ENCODE measurements around the gene BMAL1.

BMAL1 gene

DNA sequence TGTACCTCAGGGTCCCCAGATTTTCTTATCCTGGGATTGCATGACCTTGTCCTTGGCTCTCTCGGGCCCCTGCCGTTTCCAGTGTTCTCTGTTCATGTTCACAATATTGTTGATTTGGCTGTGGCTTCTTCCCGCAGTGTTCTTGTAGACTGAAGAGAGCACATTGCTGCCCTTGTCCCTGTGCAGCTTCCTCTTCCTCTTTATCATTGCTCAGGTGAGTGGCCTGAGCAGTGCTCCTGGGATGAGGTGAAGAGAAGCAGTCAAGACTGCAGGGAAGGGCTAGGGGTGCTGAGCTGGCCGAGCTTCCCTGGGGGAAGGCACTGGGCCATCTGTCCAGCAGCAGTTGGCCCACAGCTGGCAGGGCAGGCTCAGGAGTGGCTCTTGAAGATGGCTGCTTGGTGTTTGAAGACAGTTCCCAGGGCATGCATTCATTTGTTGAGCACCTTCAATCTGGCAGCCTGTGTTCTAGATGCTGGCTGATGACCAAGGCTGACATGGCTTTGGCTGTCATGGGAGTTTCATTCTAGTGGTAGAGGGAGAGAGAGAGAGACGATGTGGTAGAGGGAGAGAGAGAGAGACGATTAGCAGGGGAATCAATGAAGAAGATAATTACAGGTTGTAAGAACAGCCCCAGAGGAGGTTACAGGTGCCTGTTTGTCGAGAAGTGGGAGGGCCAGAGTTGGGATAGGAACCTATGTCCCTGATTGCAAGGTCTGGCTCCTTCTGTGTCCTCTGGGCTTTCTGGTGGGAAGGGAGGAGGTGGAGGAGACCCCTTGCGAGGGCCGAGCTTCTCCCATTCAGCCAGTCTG, 17.4 kb downstream of the BMAL1 start:
- FAIRE-seq, result no peak
- TF ChIP-seq SPI1 (IDR thresholded peaks at IDR 0.05; ENCODE audit: low read depth, low read length) (0 out of 2 replicates have a peak, but pooled peaks have one; percentile 10), POLR2AphosphoS5 (IDR thresholded peaks at IDR 0.05; ENCODE audit: low read depth, low read length) (no peak)
- DNase-seq (ENCODE audit: insufficient read length, low spot score), result no peak

- FAIRE-seq (no peak), DNase-seq (ENCODE audit: insufficient read length, low spot score) (no peak)
- TF ChIP-seq POLR2AphosphoS5 (IDR thresholded peaks at IDR 0.05; ENCODE audit: low read depth, low read length) (no peak), POU2F2 (IDR thresholded peaks at IDR 0.05; ENCODE audit: low read depth, low read length) (no peak), PAX5 (IDR thresholded peaks at IDR 0.05; ENCODE audit: insufficient read depth, low read length, severe bottlenecking) (no peak), SPI1 (IDR thresholded peaks at IDR 0.05; ENCODE audit: low read depth, low read length) (no peak), POLR2A (IDR thresholded peaks at IDR 0.05; ENCODE audit: low read depth, low read length) (no peak), TAF1 (IDR thresholded peaks at IDR 0.05; ENCODE audit: low read depth, low read length) (no peak)
Observed at GRCh38 chr11:13297308-13297916, 19.8 kb downstream of the BMAL1 start.

- TF ChIP-seq POU2F2 (IDR thresholded peaks at IDR 0.05; ENCODE audit: low read depth, low read length) (no peak), POLR2AphosphoS5 (IDR thresholded peaks at IDR 0.05; ENCODE audit: low read depth, low read length) (no peak)
- FAIRE-seq (no peak), DNase-seq (ENCODE audit: insufficient read length, low spot score) (no peak)
Observed at GRCh38 chr11:13297917-13298356, 20.3 kb downstream of the BMAL1 start.

- no peak for FAIRE-seq
Observed at GRCh38 chr11:13298765-13299164, 21.2 kb downstream of the BMAL1 start.

GRCh38 chr11:13301522-13301921, 23.9 kb downstream of the BMAL1 start:
- no peak for DNase-seq (ENCODE audit: insufficient read length, low spot score)
- no peak for TF ChIP-seq TAF1 (IDR thresholded peaks at IDR 0.05; ENCODE audit: low read depth, low read length)
- TF ChIP-seq PAX5 (IDR thresholded peaks at IDR 0.05; ENCODE audit: insufficient read depth, low read length, severe bottlenecking), result no peak
- no peak for TF ChIP-seq POLR2A (IDR thresholded peaks at IDR 0.05; ENCODE audit: low read depth, low read length)
- TF ChIP-seq POLR2AphosphoS5 (IDR thresholded peaks at IDR 0.05; ENCODE audit: low read depth, low read length), result no peak
- TF ChIP-seq POU2F2 (IDR thresholded peaks at IDR 0.05; ENCODE audit: low read depth, low read length), result no peak
- no peak for TF ChIP-seq SPI1 (IDR thresholded peaks at IDR 0.05; ENCODE audit: low read depth, low read length)
- no peak for FAIRE-seq

More at GRCh38 chr11:13298765-13299164, 21.2 kb downstream of the BMAL1 start:
- TF ChIP-seq PAX5 (IDR thresholded peaks at IDR 0.05; ENCODE audit: insufficient read depth, low read length, severe bottlenecking), result no peak
- no peak for TF ChIP-seq POLR2AphosphoS5 (IDR thresholded peaks at IDR 0.05; ENCODE audit: low read depth, low read length)
- no peak for TF ChIP-seq TAF1 (IDR thresholded peaks at IDR 0.05; ENCODE audit: low read depth, low read length)
- TF ChIP-seq POLR2A (IDR thresholded peaks at IDR 0.05; ENCODE audit: low read depth, low read length), result no peak
- TF ChIP-seq SPI1 (IDR thresholded peaks at IDR 0.05; ENCODE audit: low read depth, low read length), result no peak
- TF ChIP-seq POU2F2 (IDR thresholded peaks at IDR 0.05; ENCODE audit: low read depth, low read length), result no peak
- DNase-seq (ENCODE audit: insufficient read length, low spot score), result no peak

GRCh38 chr11:13302420-13302958, 24.9 kb downstream of the BMAL1 start:
- FAIRE-seq (no peak), DNase-seq (ENCODE audit: insufficient read length, low spot score) (no peak)
- TF ChIP-seq POLR2A (IDR thresholded peaks at IDR 0.05; ENCODE audit: low read depth, low read length), result no peak
- no peak for TF ChIP-seq TAF1 (IDR thresholded peaks at IDR 0.05; ENCODE audit: low read depth, low read length)
- no peak for TF ChIP-seq POU2F2 (IDR thresholded peaks at IDR 0.05; ENCODE audit: low read depth, low read length)
- TF ChIP-seq POLR2AphosphoS5 (IDR thresholded peaks at IDR 0.05; ENCODE audit: low read depth, low read length), result no peak
- TF ChIP-seq SPI1 (IDR thresholded peaks at IDR 0.05; ENCODE audit: low read depth, low read length), result no peak
- no peak for TF ChIP-seq PAX5 (IDR thresholded peaks at IDR 0.05; ENCODE audit: insufficient read depth, low read length, severe bottlenecking)

DNA sequence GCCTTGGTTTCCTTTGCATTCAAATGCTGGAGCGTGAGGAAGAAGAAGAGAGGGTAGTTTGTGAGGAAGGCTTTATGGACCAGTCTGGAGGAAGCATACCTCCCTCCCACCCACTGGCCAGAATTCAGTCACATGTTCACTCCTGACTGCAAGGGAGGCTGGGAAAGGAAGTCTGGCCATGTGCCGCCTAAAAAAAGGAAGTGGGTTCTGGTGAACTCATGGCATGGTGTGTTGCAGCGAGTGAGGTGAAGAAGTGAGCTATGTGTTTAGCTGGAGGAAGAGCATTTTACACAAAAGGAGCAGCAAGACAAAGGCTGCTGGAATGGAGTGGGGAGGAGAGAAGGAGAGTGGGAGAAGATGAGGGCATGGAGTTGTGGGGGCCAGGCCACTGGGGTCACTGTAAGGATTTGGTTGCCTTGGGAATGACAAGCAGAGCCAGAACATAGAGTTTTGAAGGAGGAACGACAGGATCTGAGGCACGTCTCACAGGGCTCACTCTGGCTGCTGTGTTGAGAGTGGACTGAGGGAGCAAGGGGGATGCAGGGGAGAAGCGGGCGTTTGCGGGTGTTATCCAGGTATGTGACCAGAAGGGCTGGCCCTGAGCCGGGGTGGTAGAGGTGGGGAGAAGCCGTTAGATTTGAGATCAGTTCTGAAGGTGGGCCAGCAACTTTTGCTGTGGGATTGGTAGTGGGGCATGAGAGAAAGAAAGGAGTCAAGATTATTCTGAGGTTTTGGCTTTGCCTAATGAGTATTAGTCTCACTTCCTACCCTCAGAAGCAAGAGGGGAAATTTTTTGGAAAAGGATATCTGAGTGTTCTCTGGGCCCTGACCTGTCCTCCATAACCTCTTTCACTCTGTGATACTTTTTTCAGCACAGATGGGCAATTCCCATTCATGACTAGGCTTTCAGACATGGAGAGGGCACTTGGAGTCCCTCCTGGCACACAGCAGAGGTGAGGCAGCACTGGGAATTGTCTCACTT, 26.4 kb downstream of the BMAL1 start:
- no peak for FAIRE-seq
- TF ChIP-seq POU2F2 (IDR thresholded peaks at IDR 0.05; ENCODE audit: low read depth, low read length) (no peak), SPI1 (IDR thresholded peaks at IDR 0.05; ENCODE audit: low read depth, low read length) (peak; percentile 92)
- DNase-seq (ENCODE audit: insufficient read length, low spot score), result no peak

DNA sequence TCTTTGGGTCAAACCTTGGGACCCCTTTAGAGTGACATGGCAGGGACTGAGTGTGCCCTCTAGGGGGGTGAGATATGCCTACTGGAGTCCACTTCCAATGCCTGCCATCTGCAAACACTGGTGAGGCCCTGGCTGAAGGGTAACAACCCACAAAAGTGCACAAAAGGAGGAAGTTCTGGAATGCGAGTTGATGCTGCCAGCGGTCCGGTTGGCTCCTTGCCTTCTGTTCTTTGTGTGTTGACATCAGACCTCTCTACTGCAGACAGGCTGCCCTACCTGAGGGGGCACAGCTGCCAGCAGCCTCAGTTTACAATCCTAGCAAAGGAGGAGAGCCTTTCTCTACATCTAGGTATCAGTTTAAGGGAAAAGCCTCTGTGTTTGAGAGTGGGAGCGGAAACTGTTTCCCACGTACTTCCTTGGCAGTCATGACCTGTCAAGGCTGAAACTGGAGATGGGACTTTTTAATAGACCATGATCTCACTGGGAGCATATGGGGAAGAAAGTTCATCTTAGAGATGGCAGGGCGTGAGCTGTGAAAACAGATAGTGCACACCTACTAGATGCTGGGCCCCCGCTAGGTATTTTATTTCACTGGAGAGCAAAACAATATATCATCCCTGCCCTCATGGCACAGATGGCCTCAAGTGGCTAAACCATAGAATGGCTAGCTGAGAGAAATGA, 27.2 kb downstream of the BMAL1 start:
- FAIRE-seq, result no peak

More for the DNA sequence above, 27.2 kb downstream of the BMAL1 start:
- TF ChIP-seq POLR2AphosphoS5 (IDR thresholded peaks at IDR 0.05; ENCODE audit: low read depth, low read length) (no peak), SPI1 (IDR thresholded peaks at IDR 0.05; ENCODE audit: low read depth, low read length) (no peak), POLR2A (IDR thresholded peaks at IDR 0.05; ENCODE audit: low read depth, low read length) (no peak), POU2F2 (IDR thresholded peaks at IDR 0.05; ENCODE audit: low read depth, low read length) (no peak), TAF1 (IDR thresholded peaks at IDR 0.05; ENCODE audit: low read depth, low read length) (no peak), PAX5 (IDR thresholded peaks at IDR 0.05; ENCODE audit: insufficient read depth, low read length, severe bottlenecking) (no peak)
- DNase-seq (ENCODE audit: insufficient read length, low spot score), result no peak

Measured in GM12891 (cell line).